Parietal lobe (tissue), 2 donors: ENCODE results near the gene GLRX2. TPM values are rescaled to one million over a fixed set of nuclear protein-coding genes. Genes with fewer than 3 reads are reported as not detected.

Source experiments
- small RNA-seq: library from RNA; depleted of rRNA; stranded (forward); fragments of <200 nt; gene quantifications from one replicate; pipeline ENCODE3, GENCODE V24; 2014; ENCODE audit warnings: low replicate concordance
- total RNA-seq: library from RNA; depleted of rRNA; stranded (reverse); fragments of >200 nt; gene quantifications from one replicate; pipeline ENCODE4 v1.2.3, GENCODE V29; 2014

Gene GLRX2
- 11.6 TPM for total RNA-seq

DNA sequence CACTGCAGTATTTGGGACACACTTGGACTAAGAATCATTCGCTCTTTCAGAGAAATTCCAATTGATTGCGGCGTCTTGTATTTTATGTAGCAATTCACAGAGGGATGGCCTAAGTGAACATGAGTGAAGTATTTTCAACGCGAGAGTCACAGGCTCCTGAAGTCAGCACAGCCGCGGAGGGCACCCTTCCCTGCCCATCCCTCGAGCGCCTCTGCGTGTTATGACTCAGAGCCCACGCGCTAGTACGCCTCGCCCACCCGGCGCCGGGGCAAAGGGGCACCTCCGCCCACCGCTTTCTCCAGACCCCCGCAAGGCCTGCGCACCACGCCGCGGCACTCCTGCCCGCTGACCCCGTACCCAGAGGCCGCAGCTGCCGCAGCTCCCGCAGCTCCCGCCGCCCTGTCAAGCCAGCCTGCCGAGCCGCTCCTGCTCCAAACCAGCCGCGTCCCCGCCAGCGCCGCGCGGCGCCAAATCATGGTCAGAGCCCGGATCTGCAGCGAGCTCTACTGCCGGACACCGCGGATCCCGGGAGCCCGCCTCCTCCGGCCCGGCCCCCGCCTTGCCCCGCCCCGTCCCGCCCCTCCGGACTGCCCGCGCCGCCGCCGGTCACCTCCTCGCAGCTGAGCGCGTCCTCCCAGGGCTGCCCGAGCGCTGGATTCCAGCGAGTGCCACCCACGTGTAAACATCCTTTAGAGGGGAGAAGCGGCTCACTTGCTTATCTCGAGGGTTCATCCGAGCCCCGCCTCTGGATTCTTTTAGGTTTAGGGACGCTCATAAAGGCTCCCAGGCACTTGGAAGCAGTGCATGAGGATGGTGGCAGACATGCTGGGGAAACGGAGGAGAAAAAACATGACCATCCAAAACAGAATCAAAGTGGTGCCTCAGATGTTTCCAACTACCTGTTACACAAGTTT is at the start of gene GLRX2:
Gene GLRX2 (minus strand): TSS at position 508 of the 914 bp plus-strand sequence. CDS start 32 bp downstream, at position 476.

DNA sequence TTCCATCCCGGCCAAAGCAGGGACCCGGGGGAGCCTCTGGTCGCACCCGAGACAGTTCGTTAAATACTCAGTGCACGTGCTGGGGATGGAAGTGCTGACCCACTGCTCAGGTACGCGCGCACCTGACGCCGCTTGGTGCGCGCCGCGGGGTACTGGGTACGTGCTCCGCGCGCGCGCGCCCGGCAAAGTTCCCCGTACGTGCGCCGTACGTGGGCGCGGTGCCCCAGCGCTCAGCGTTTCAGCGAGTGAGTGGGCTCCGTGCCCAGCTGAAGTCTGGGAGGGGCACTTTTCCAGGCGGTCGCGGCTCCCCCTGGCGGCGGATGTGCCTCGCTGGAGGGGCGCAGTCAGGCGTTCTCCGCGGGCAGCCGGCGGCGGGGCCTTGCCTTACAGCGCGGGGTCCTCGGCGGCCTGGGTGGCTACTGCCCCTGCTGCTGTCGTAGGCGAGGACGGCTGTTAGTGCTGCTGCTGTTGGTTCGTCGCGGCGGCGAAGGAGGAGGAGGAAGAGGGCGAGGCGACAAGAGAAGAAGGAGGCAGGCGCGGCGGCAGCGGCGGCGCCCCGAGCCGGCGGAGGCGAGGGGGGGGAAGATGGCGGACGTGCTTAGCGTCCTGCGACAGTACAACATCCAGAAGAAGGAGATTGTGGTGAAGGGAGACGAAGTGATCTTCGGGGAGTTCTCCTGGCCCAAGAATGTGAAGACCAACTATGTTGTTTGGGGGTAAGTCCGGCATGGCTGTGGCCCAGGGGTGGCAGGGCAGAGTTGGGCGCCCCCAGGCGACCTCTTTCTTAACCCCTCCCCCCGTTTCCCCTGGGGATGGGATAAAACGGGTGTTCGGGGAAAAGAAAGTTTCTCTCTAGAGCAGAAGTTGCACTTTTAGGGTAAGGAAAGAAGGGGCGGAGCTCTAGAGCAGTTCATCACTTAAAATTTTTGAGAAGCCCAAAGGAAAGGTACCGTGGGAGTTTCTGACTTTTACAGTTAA is 16.7 kb upstream of the GLRX2 start, which contains the start of gene CDC73:
Gene CDC73 (plus strand): TSS at position 416 of the 978 bp plus-strand sequence. CDS start 170 bp downstream, at position 586.

GRCh38 chr1:193059282-193060114 is 45.7 kb downstream of the GLRX2 start, which contains the start of the genes RO60 and UCHL5:
TSS of gene RO60 (plus strand) at chr1:193059612. CDS start at chr1:193069055, 9,443 bp downstream.
TSS of gene UCHL5 (minus strand) at chr1:193059360. CDS start at chr1:193059260, 100 bp downstream.

Small RNAs within 50 kb of the gene (small RNA-seq; reads per million reads assigned to genes)
- gene MIR1278 = 0.28 reads per million
- not detected for gene SCARNA18B

Other genes starting within 250 kb of the GLRX2 start
- 73.6 TPM for gene UCHL5, start 46.1 kb downstream of the GLRX2 start, total RNA-seq
- 341 TPM for gene RO60, start 45.8 kb downstream of the GLRX2 start, total RNA-seq
- gene CDC73, start 16.6 kb upstream of the GLRX2 start, total RNA-seq = 58.5 TPM
- gene B3GALT2, start 81.2 kb upstream of the GLRX2 start, total RNA-seq = 105 TPM